Activated naive CD8-positive, alpha-beta T cell treated with anti-CD3 and anti-CD28 coated beads, Interleukin-2, amount 10 ng/mL, durations not matched to agents 7 days and 5 days (primary cell): ENCODE data around the gene GM2A. TPM values are rescaled to one million over a fixed set of nuclear protein-coding genes. Genes with fewer than 3 reads are reported as not detected.

ENCODE experiments used
- ATAC-seq: fragments of 150-1000 bp; cut with Tn5 transposase; one replicate; pipeline ENCODE4 v1.10.0; 2021; ENCODE audit warnings: low read depth, moderate library complexity
- POLR2A ChIA-PET: fragments of 350-600 bp; sonication (Branson Sonifier 250); formaldehyde crosslinking; loops from one replicate; lab custom pipeline; 2021; ENCODE audit warnings: antibody characterized with exemption; lab: Charles Lee
- DNase-seq: peaks from one replicate; pipeline ENCODE4 v3.0.0; 2021
- H3K27ac Mint-ChIP-seq: one replicate; pipeline ENCODE4 v1.8.0; 2022; ENCODE audit warnings: mild to moderate bottlenecking, mixed read lengths
- H3K27me3 Mint-ChIP-seq: one replicate; pipeline ENCODE4 v1.8.0; 2022; ENCODE audit warnings: mild to moderate bottlenecking, moderate library complexity, mixed read lengths
- H3K36me3 Mint-ChIP-seq: one replicate; pipeline ENCODE4 v1.8.0; 2021; ENCODE audit warnings: mild to moderate bottlenecking, mixed read lengths
- H3K4me1 Mint-ChIP-seq: one replicate; pipeline ENCODE4 v1.8.0; 2021; ENCODE audit warnings: mixed read lengths
- H3K4me3 Mint-ChIP-seq: one replicate; pipeline ENCODE4 v1.8.0; 2022; ENCODE audit warnings: mild to moderate bottlenecking, moderate library complexity, mixed read lengths
- H3K9me3 Mint-ChIP-seq: one replicate; pipeline ENCODE4 v1.8.0; 2021; ENCODE audit warnings: mixed read lengths
- total RNA-seq, 2 experiments: library from RNA; stranded (reverse); gene quantifications; one replicate each; pipeline ENCODE4 v1.2.3, GENCODE V29; 2021

The GM2A gene
- total RNA-seq, 2 experiments from 2014 or later: 19.3 to 20.6 TPM

GRCh38 chr5:151259931-151260330 is 6.9 kb downstream of the GM2A start:
- Mint-ChIP-seq H3K36me3 (no peaks in the 10 kb centered on the region), H3K27ac (no peak overlapping the region), H3K4me3 (no peak overlapping the region), H3K27me3 (no peaks in the 10 kb centered on the region), H3K9me3 (no peaks in the 10 kb centered on the region), H3K4me1 (peaks cover 2% of the 10 kb centered on the region)
- no peak for ATAC-seq
- POLR2A ChIA-PET: no interaction called here
- DNase-seq: no peak

GRCh38 chr5:151262532-151262931 is 9.5 kb downstream of the GM2A start:
- POLR2A ChIA-PET: no interaction called here
- H3K36me3 Mint-ChIP-seq: peaks cover 3% of the 10 kb centered on the region
- no peaks in the 10 kb centered on the region for H3K9me3 Mint-ChIP-seq
- no peak for DNase-seq
- no peak overlapping the region for H3K27ac Mint-ChIP-seq
- H3K27me3 Mint-ChIP-seq: no peaks in the 10 kb centered on the region
- H3K4me1 Mint-ChIP-seq: no peaks in the 10 kb centered on the region
- no peak for ATAC-seq
- H3K4me3 Mint-ChIP-seq: no peak overlapping the region

GRCh38 chr5:151264113-151264512 is 11.1 kb downstream of the GM2A start:
- DNase-seq (no peak), ATAC-seq (no peak)
- Mint-ChIP-seq H3K27me3 (no peaks in the 10 kb centered on the region), H3K4me1 (no peaks in the 10 kb centered on the region), H3K9me3 (no peaks in the 10 kb centered on the region), H3K36me3 (peaks cover 5% of the 10 kb centered on the region), H3K4me3 (no peak overlapping the region), H3K27ac (no peak overlapping the region)
- POLR2A ChIA-PET: no interaction called here

GRCh38 chr5:151267491-151268260 is 14.7 kb downstream of the GM2A start:
- POLR2A ChIA-PET: no interaction called here
- DNase-seq (no peak), ATAC-seq (no peak)
- Mint-ChIP-seq H3K27me3 (no peaks in the 10 kb centered on the region), H3K4me3 (no peak overlapping the region), H3K4me1 (no peaks in the 10 kb centered on the region), H3K36me3 (peaks cover 5% of the 10 kb centered on the region), H3K9me3 (no peaks in the 10 kb centered on the region), H3K27ac (no peak overlapping the region)

GRCh38 chr5:151270599-151270998 is 17.6 kb downstream of the GM2A start:
- no peak overlapping the region for H3K27ac Mint-ChIP-seq
- no peaks in the 10 kb centered on the region for H3K27me3 Mint-ChIP-seq
- DNase-seq (no peak), ATAC-seq (no peak)
- no peaks in the 10 kb centered on the region for H3K4me1 Mint-ChIP-seq
- H3K4me3 Mint-ChIP-seq: no peak overlapping the region
- H3K9me3 Mint-ChIP-seq: no peaks in the 10 kb centered on the region
- H3K36me3 Mint-ChIP-seq: peaks cover 5% of the 10 kb centered on the region
- POLR2A ChIA-PET: no interaction called here

- Mint-ChIP-seq H3K4me1 (no peaks in the 10 kb centered on the region), H3K27ac (no peak overlapping the region), H3K9me3 (no peaks in the 10 kb centered on the region), H3K27me3 (no peaks in the 10 kb centered on the region), H3K36me3 (peaks cover 5% of the 10 kb centered on the region), H3K4me3 (no peak overlapping the region)
- DNase-seq (no peak), ATAC-seq (no peak)
- POLR2A ChIA-PET: no interaction called here
These were observed 18.4 kb downstream of the GM2A start for GRCh38 chr5:151271336-151271735.

- Mint-ChIP-seq H3K4me1 (no peaks in the 10 kb centered on the region), H3K36me3 (no peaks in the 10 kb centered on the region), H3K27ac (no peak overlapping the region), H3K9me3 (no peaks in the 10 kb centered on the region), H3K4me3 (no peak overlapping the region), H3K27me3 (peaks cover 9% of the 10 kb centered on the region)
- ATAC-seq (no peak), DNase-seq (no peak)
- POLR2A ChIA-PET: no interaction called here
These were observed 21.7 kb downstream of the GM2A start for GRCh38 chr5:151274666-151275065.

GRCh38 chr5:151275803-151276202 is 22.8 kb downstream of the GM2A start:
- Mint-ChIP-seq H3K27ac (no peak overlapping the region), H3K9me3 (no peaks in the 10 kb centered on the region), H3K4me1 (no peaks in the 10 kb centered on the region), H3K4me3 (no peak overlapping the region), H3K36me3 (no peaks in the 10 kb centered on the region), H3K27me3 (peaks cover 9% of the 10 kb centered on the region)
- DNase-seq: no peak
- POLR2A ChIA-PET: no interaction called here
- ATAC-seq: no peak

- no peak overlapping the region for H3K4me3 Mint-ChIP-seq
- no peak overlapping the region for H3K27ac Mint-ChIP-seq
- H3K9me3 Mint-ChIP-seq: no peaks in the 10 kb centered on the region
- peaks cover 12% of the 10 kb centered on the region for H3K27me3 Mint-ChIP-seq
- H3K36me3 Mint-ChIP-seq: no peaks in the 10 kb centered on the region
- POLR2A ChIA-PET: no interaction called here
- DNase-seq (no peak), ATAC-seq (no peak)
- no peaks in the 10 kb centered on the region for H3K4me1 Mint-ChIP-seq
These were observed 25.9 kb downstream of the GM2A start for GRCh38 chr5:151278845-151279244.

- Mint-ChIP-seq H3K27ac (no peak overlapping the region), H3K9me3 (no peaks in the 10 kb centered on the region), H3K4me3 (no peak overlapping the region), H3K36me3 (no peaks in the 10 kb centered on the region), H3K27me3 (peaks cover 14% of the 10 kb centered on the region), H3K4me1 (peaks cover 2% of the 10 kb centered on the region)
- DNase-seq (no peak), ATAC-seq (no peak)
- POLR2A ChIA-PET: no interaction called here
These were observed 27.5 kb downstream of the GM2A start for GRCh38 chr5:151280443-151280842.

- Mint-ChIP-seq H3K4me3 (no peak overlapping the region), H3K4me1 (peaks cover 2% of the 10 kb centered on the region), H3K9me3 (no peaks in the 10 kb centered on the region), H3K36me3 (no peaks in the 10 kb centered on the region), H3K27me3 (peaks cover 14% of the 10 kb centered on the region), H3K27ac (no peak overlapping the region)
- no peak for DNase-seq
- no peak for ATAC-seq
- POLR2A ChIA-PET: no interaction called here
These were observed 28.1 kb downstream of the GM2A start for GRCh38 chr5:151281001-151281639.

GRCh38 chr5:151283120-151283825 is 30.3 kb downstream of the GM2A start:
- peaks cover 2% of the 10 kb centered on the region for H3K4me1 Mint-ChIP-seq
- no peak overlapping the region for H3K4me3 Mint-ChIP-seq
- H3K9me3 Mint-ChIP-seq: no peaks in the 10 kb centered on the region
- H3K36me3 Mint-ChIP-seq: no peaks in the 10 kb centered on the region
- no peak overlapping the region for H3K27ac Mint-ChIP-seq
- ATAC-seq (no peak), DNase-seq (no peak)
- H3K27me3 Mint-ChIP-seq: peaks cover 9% of the 10 kb centered on the region
- POLR2A ChIA-PET: no interaction called here

GRCh38 chr5:151284392-151284967 is 31.5 kb downstream of the GM2A start:
- Mint-ChIP-seq H3K27ac (no peak overlapping the region), H3K36me3 (no peaks in the 10 kb centered on the region), H3K27me3 (peaks cover 9% of the 10 kb centered on the region), H3K4me1 (peaks cover 2% of the 10 kb centered on the region), H3K9me3 (no peaks in the 10 kb centered on the region), H3K4me3 (no peak overlapping the region)
- POLR2A ChIA-PET: no interaction called here
- ATAC-seq (no peak), DNase-seq (no peak)
